AG09309 (cell line): ENCODE results near the gene KDM5A.
"Not testable (repeated sequence)": the region's sequence is repeated elsewhere in the genome, so short reads cannot be mapped to it uniquely, and the experiment has no call there.

Source experiments
- DNase-seq: peaks from one replicate; pipeline ENCODE4 v3.0.0-alpha.2; 2010; ENCODE audit warnings: low read depth
- H3K4me3 ChIP-seq: 2 replicates; pipeline ENCODE4 v1.5.1; 2011; ENCODE audit warnings: mild to moderate bottlenecking, low read depth, low read length, moderate library complexity; ENCODE audit not compliant: control insufficient read depth
- CTCF ChIP-seq: IDR thresholded peaks from 2 replicates; pipeline ENCODE4 v1.5.1; 2011; ENCODE audit warnings: mild to moderate bottlenecking, low read depth, low read length, inconsistent platforms; ENCODE audit not compliant: insufficient read depth, control insufficient read depth; ENCODE audit errors: missing control alignments

The KDM5A gene

GRCh38 chr12:307406-307805 lies 81.7 kb downstream of the KDM5A start:
- H3K4me3 ChIP-seq, result no peak overlapping the region
- TF ChIP-seq CTCF, result no peak
- DNase-seq, result no peak

GRCh38 chr12:304805-305204 lies 84.3 kb downstream of the KDM5A start:
- H3K4me3 ChIP-seq, result no peak overlapping the region
- DNase-seq, result no peak
- no peak for TF ChIP-seq CTCF

- H3K4me3 ChIP-seq, DNase-seq: not testable (repeated sequence)
Observed at GRCh38 chr12:302766-303165, 86.4 kb downstream of the KDM5A start.

GRCh38 chr12:300166-300565 lies 89.0 kb downstream of the KDM5A start:
- DNase-seq, H3K4me3 ChIP-seq: not testable (repeated sequence)

GRCh38 chr12:299511-299910 lies 89.6 kb downstream of the KDM5A start:
- not testable (repeated sequence) for DNase-seq, H3K4me3 ChIP-seq

GRCh38 chr12:298059-298458 lies 91.1 kb downstream of the KDM5A start:
- DNase-seq, H3K4me3 ChIP-seq: not testable (repeated sequence)

- DNase-seq, result no peak
- TF ChIP-seq CTCF, result no peak
Observed at GRCh38 chr12:295132-295531, 94.0 kb downstream of the KDM5A start.

GRCh38 chr12:293199-293598 lies 95.9 kb downstream of the KDM5A start:
- TF ChIP-seq CTCF, result no peak
- DNase-seq, result no peak
- H3K4me3 ChIP-seq, result no peak overlapping the region

More at GRCh38 chr12:295132-295531, 94.0 kb downstream of the KDM5A start:
- H3K4me3 ChIP-seq, result no peak overlapping the region

GRCh38 chr12:292186-292585 lies 96.9 kb downstream of the KDM5A start:
- DNase-seq, result no peak

More at GRCh38 chr12:292186-292585, 96.9 kb downstream of the KDM5A start:
- no peak for TF ChIP-seq CTCF
- H3K4me3 ChIP-seq, result no peak overlapping the region
